ENCODE results near the gene PAFAH2. TPM values are rescaled to one million over a fixed set of nuclear protein-coding genes. Genes with fewer than 3 reads are reported as not detected.

The PAFAH2 gene
- total and polyA plus RNA-seq, 2 of the 8 experiments (the other 6 are each of a cell fraction or from before 2014, with no cell fraction given): 7.7 to 9.3 TPM

GRCh38 chr1:26034504-26035202 lies 36.8 kb upstream of the PAFAH2 start:
- Histone ChIP-seq H3K4me2 (ENCODE audit: insufficient read depth in 1 of 2, low read depth in 2 of 2, low read length in 2 of 2) (peak overlapping the region; percentile 27 to 96), H3K14ac (ENCODE audit: insufficient read length) (no peak overlapping the region), H4K5ac (ENCODE audit: insufficient read length, low read depth, low read length) (no peak overlapping the region), H4K8ac (ENCODE audit: extremely low read depth, insufficient read depth, low read length) (peak overlapping the region; percentile 76), H3K36me3 (ENCODE audit: control insufficient read depth in 2 of 4, insufficient read depth in 4 of 4, low read length in 3 of 4) (no peaks in the 10 kb centered on the region), H3K79me2 (ENCODE audit: control insufficient read depth in 1 of 2, insufficient read depth in 2 of 2, low read length in 2 of 2) (no peaks in the 10 kb centered on the region), H3K27ac (ENCODE audit: low read depth, low read length) (no peak overlapping the region), H2AK5ac (ENCODE audit: low read depth, low read length) (no peak overlapping the region), H4K20me1 (replicated peaks in 1 of 2; ENCODE audit: control insufficient read depth in 1 of 2, insufficient read depth in 2 of 2, low read length in 2 of 2) (peaks cover 0 to 1% of the 10 kb centered on the region in 2 experiments), H3K79me1 (ENCODE audit: low read depth, low read length) (no peaks in the 10 kb centered on the region), H3K4me1 (replicated peaks in 1 of 4; ENCODE audit: control insufficient read depth in 3 of 4, insufficient read depth in 4 of 4, low read length in 3 of 4) (peaks cover 0 to 8% (median 6%) of the 10 kb centered on the region in 4 experiments; a peak in 5 of 7 replicates), H3K4ac (replicated peaks; ENCODE audit: insufficient read length, low read depth, low read length) (no peak overlapping the region), H3K18ac (ENCODE audit: extremely low read depth, low read length) (peak overlapping the region; percentile 60; the same call in 1 of the 2 replicates), H2AFZ (ENCODE audit: low read length) (0 out of 2 replicates have a peak overlapping the region, but pooled peaks have one; percentile 47), H2BK20ac (ENCODE audit: low read length) (no peak overlapping the region), H3K23ac (ENCODE audit: insufficient read length) (no peak overlapping the region), H2BK12ac (ENCODE audit: low read depth, low read length) (no peak overlapping the region), H2BK5ac (ENCODE audit: low read depth, low read length) (no peak overlapping the region), H3K23me2 (ENCODE audit: low read depth, low read length) (peaks cover 9% of the 10 kb centered on the region; the same call in 1 of the 2 replicates), H4K91ac (replicated peaks; ENCODE audit: insufficient read length, low read length) (no peak overlapping the region), H3K9ac (replicated peaks in 1 of 4; ENCODE audit: extremely low read depth in 1 of 4, low read depth in 3 of 4, low read length in 3 of 4) (0 out of 7 replicates have a peak overlapping the region, but pooled peaks of 1 of the 4 experiments have one; percentile 4), H3K56ac (replicated peaks; ENCODE audit: insufficient read length, low read depth, low read length) (peak overlapping the region; percentile 42), H2BK120ac (replicated peaks; ENCODE audit: low read depth, low read length) (no peak overlapping the region), H2BK15ac (ENCODE audit: low read length) (no peak overlapping the region), H3K9me3 (ENCODE audit: insufficient read depth in 2 of 2, low read depth in 1 of 2, low read length in 1 of 2) (no peaks in the 10 kb centered on the region), H3K4me3 (ENCODE audit: extremely low read depth in 1 of 4, insufficient read depth in 2 of 4, low read depth in 3 of 4, low read length in 4 of 4) (peak overlapping the region; percentile 39 to 85 (median 76)), H3K27me3 (replicated peaks in 1 of 4; ENCODE audit: control insufficient read depth in 3 of 4, extremely low read depth in 1 of 4, insufficient read depth in 3 of 4, low read length in 3 of 4) (peaks cover 6 to 26% (median 20%) of the 10 kb centered on the region in 4 experiments; a peak in 6 of 7 replicates)
- POLR2A ChIA-PET (ENCODE audit: partially characterized antibody): interaction anchor here (0.6 to 2.0 kb wide), 11 partner anchors 8 to 208 kb away, joined by 3 to 6 read pairs (median 3); partner anchors contain the start of genes CEP85, EXTL1, PAQR7 and SLC30A2
- DNase-seq (ENCODE audit: low read depth in 1 of 2, low spot score in 2 of 2): no peak
- WGBS, 2 experiments (ENCODE audit: extremely low coverage in 1 of 2, insufficient coverage in 1 of 2, insufficient read length in 1 of 2, insufficient replicate concordance in 2 of 2, low coverage in 1 of 2, low lambda C conversion rate in 2 of 2, missing lambda C conversion rate in 1 of 2): 24% methylated on average over 14 of the region's 15 CpGs; no CpG with 5 or more reads in 1 of the 2 experiments
- CTCF ChIA-PET (ENCODE audit: partially characterized antibody): interaction anchor here (0.6 to 6.5 kb wide), 24 partner anchors 8 to 189 kb away, joined by 3 to 56 read pairs (median 4); partner anchors contain the start of genes EXTL1 and SLC30A2
- no peak for FAIRE-seq
- TF ChIP-seq BACH1 (IDR thresholded peaks at IDR 0.05; ENCODE audit: low read length) (no peak), TEAD4 (IDR thresholded peaks at IDR 0.05; ENCODE audit: low read depth, low read length) (no peak), KDM4A (IDR thresholded peaks at IDR 0.05; ENCODE audit: low read depth, low read length, severe bottlenecking) (no peak), ATF3 (IDR thresholded peaks at IDR 0.05; ENCODE audit: insufficient read depth, low read depth, low read length) (no peak), KDM1A (IDR thresholded peaks at IDR 0.05; ENCODE audit: borderline replicate concordance, low read length) (no peak), CEBPB (IDR thresholded peaks at IDR 0.05; ENCODE audit: low read depth, low read length) (no peak), TAF7 (optimal IDR thresholded peaks at IDR 0.05; ENCODE audit: borderline replicate concordance, low read depth, low read length) (no peak), POU5F1 (IDR thresholded peaks at IDR 0.05; ENCODE audit: low read depth, low read length) (no peak), RBBP5 (IDR thresholded peaks at IDR 0.05; ENCODE audit: borderline replicate concordance, low read depth, low read length) (no peak), TAF1 (IDR thresholded peaks at IDR 0.05; ENCODE audit: low read depth, low read length) (no peak), HDAC2 (IDR thresholded peaks at IDR 0.05; ENCODE audit: borderline replicate concordance in 1 of 2, low read depth in 2 of 2, low read length in 2 of 2) (no peak)

All from H1 (cell line).